NCI-H2081 treated with DMSO at 0.1 percent for 48 hours (cell line): ENCODE data around the gene NEK8.
"Not testable (repeated sequence)": the region's sequence is repeated elsewhere in the genome, so short reads cannot be mapped to it uniquely, and the experiment has no call there.

Experiments used
- DNase-seq: peaks from one replicate; lab custom pipeline; 2025; lab: John Stamatoyannopoulos, UW

The NEK8 gene

GRCh38 chr17:28725660-28726225 is 2.8 kb upstream of the NEK8 start:
- DNase-seq: no peak

- no peak for DNase-seq
These were observed 2.4 kb upstream of the NEK8 start, which contains the start of gene TLCD1 for GRCh38 chr17:28726226-28726626. TSS of gene TLCD1 (minus strand) at chr17:28726233. CDS start at chr17:28726097, 136 bp downstream.

- DNase-seq: no peak
These were observed 1.7 kb upstream of the NEK8 start for GRCh38 chr17:28726627-28727491.

- DNase-seq: no peak
These were observed 1.4 kb downstream of the NEK8 start for GRCh38 chr17:28729950-28730330.

GRCh38 chr17:28733346-28733745 is 4.8 kb downstream of the NEK8 start:
- no peak for DNase-seq

- no peak for DNase-seq
These were observed 6.2 kb downstream of the NEK8 start for GRCh38 chr17:28734712-28735241.

- no peak for DNase-seq
These were observed 6.7 kb downstream of the NEK8 start for GRCh38 chr17:28735242-28735722.

GRCh38 chr17:28735913-28736769 is 7.6 kb downstream of the NEK8 start:
- DNase-seq: not testable (repeated sequence)

- no peak for DNase-seq
These were observed 8.7 kb downstream of the NEK8 start for GRCh38 chr17:28737316-28737715.

- DNase-seq: no peak
These were observed 9.4 kb downstream of the NEK8 start for GRCh38 chr17:28737770-28738679.

- no peak for DNase-seq
These were observed 10.2 kb downstream of the NEK8 start for GRCh38 chr17:28738680-28739384.

GRCh38 chr17:28740406-28741357 is 12.1 kb downstream of the NEK8 start:
- no peak for DNase-seq

- no peak for DNase-seq
These were observed 13.1 kb downstream of the NEK8 start for GRCh38 chr17:28741358-28742349.

- DNase-seq: no peak
These were observed 14.9 kb downstream of the NEK8 start, which contains the start of gene TRAF4 for GRCh38 chr17:28743243-28744103. TSS of gene TRAF4 (plus strand) at chr17:28744011. CDS start at chr17:28744113, 102 bp downstream.

- no peak for DNase-seq
These were observed 15.8 kb downstream of the NEK8 start for GRCh38 chr17:28744104-28744971.
